ENCODE results near the gene ASIP. TPM values are rescaled to one million over a fixed set of nuclear protein-coding genes. Genes with fewer than 3 reads are reported as not detected.

Gene ASIP
- total RNA-seq, 1 donor: not detected

Other genes with a start within 250 kb of the ASIP start
- gene RALY, start 247.5 kb upstream of the ASIP start, total RNA-seq: 42.3 and 50.6 TPM in 2 replicates
- 115 and 125 TPM in 2 replicates for gene EIF2S2, start 129.2 kb upstream of the ASIP start, total RNA-seq
- gene AHCY, start 61.9 kb downstream of the ASIP start, total RNA-seq: 81.5 and 94.6 TPM in 2 replicates
- 88.9 and 101 TPM in 2 replicates for gene ITCH, start 121.8 kb downstream of the ASIP start, total RNA-seq